ENCODE data around the gene COMTD1. TPM values are rescaled to one million over a fixed set of nuclear protein-coding genes. Genes with fewer than 3 reads are reported as not detected.

COMTD1 gene
- total RNA-seq, 1 donor from 2014 or later, result 8.9 TPM

DNA sequence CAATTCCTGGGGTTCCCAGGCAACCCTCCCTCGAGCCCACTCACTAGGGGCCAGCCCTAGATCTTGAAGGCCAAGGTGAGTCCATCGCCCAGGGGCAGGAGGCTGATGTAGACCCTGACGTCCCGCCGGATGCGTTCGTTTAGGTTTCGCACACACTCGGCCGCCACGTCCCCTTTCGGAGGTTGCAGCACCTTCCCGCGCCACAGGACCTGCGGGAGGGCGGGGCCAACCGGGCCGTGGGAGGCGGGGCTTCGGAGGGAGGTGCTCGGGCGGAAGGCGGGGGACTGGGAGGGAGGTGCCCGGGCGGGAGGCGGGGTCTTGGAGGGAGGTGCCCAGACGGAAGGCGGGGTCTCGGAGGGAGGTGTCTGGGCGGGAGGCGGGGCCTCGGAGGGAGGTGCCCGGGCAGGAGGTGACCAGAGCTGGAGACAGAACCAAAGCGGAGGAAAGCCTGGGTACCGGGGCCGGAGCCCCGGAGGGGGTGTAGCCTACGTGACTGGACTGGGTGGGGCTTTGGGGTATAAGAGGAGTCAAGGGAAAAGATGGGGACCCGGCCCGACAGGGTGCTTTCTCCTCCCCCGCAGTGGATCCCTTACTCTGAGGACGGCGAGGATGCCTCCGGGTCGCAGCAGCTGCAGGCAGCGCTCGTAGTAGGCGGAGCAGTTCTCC, 1.6 kb downstream of the COMTD1 start:
- peaks cover 20% of the 10 kb centered on the region for H3K36me3 Mint-ChIP-seq (ENCODE audit: low read depth, unreplicated experiment)
- H3K27me3 Mint-ChIP-seq (ENCODE audit: unreplicated experiment), result peaks cover 10% of the 10 kb centered on the region
- H3K9me3 Mint-ChIP-seq (ENCODE audit: unreplicated experiment), result no peaks in the 10 kb centered on the region
- H3K4me3 Mint-ChIP-seq (ENCODE audit: unreplicated experiment), result no peak overlapping the region
- H3K4me1 Mint-ChIP-seq (ENCODE audit: unreplicated experiment), result peaks cover 10% of the 10 kb centered on the region
- no peak overlapping the region for H3K27ac Mint-ChIP-seq (ENCODE audit: unreplicated experiment)
- DNase-seq (ENCODE audit: low spot score), result peak; percentile 86
- TF ChIP-seq, protein P1, sequence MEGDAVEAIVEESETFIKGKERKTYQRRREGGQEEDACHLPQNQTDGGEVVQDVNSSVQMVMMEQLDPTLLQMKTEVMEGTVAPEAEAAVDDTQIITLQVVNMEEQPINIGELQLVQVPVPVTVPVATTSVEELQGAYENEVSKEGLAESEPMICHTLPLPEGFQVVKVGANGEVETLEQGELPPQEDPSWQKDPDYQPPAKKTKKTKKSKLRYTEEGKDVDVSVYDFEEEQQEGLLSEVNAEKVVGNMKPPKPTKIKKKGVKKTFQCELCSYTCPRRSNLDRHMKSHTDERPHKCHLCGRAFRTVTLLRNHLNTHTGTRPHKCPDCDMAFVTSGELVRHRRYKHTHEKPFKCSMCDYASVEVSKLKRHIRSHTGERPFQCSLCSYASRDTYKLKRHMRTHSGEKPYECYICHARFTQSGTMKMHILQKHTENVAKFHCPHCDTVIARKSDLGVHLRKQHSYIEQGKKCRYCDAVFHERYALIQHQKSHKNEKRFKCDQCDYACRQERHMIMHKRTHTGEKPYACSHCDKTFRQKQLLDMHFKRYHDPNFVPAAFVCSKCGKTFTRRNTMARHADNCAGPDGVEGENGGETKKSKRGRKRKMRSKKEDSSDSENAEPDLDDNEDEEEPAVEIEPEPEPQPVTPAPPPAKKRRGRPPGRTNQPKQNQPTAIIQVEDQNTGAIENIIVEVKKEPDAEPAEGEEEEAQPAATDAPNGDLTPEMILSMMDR (IDR thresholded peaks at IDR 0.05; ENCODE audit: unreplicated experiment), result no peak

DNA sequence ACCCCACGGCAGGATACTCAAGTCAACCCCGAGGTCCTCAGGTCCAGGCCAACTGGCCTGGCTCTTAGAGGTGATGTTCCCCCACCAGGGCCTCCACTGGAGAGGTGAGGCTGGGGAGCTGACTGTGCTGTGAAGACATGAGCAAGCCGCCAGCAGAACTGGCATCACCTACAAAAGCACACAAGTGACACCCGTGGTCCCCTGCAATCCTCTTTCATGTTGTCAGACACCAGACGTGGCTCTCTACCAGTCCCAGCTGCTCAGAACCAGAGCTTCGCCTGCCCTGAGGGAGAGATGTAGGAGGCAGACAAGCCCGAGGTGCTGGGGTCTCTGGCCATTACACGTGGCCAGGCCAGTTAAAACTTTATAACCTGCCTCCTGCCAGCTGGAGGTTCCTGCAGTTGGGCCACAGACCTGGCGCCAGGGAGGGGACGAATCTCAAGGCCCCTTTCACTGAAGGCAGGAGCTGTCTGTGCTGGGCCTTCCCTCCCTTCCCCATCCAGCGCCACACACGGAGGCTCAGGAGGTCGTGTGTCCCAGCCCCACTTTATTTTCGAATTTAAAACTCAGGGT, 2.2 kb downstream of the COMTD1 start:
- peaks cover 12% of the 10 kb centered on the region for H3K4me1 Mint-ChIP-seq (ENCODE audit: unreplicated experiment)
- no peak for DNase-seq (ENCODE audit: low spot score)
- peaks cover 10% of the 10 kb centered on the region for H3K27me3 Mint-ChIP-seq (ENCODE audit: unreplicated experiment)
- H3K9me3 Mint-ChIP-seq (ENCODE audit: unreplicated experiment), result no peaks in the 10 kb centered on the region
- TF ChIP-seq, protein P1 (IDR thresholded peaks at IDR 0.05; ENCODE audit: unreplicated experiment), result no peak
- peaks cover 22% of the 10 kb centered on the region for H3K36me3 Mint-ChIP-seq (ENCODE audit: low read depth, unreplicated experiment)
- no peak overlapping the region for H3K27ac Mint-ChIP-seq (ENCODE audit: unreplicated experiment)
- H3K4me3 Mint-ChIP-seq (ENCODE audit: unreplicated experiment), result peak overlapping the region; percentile 72

DNA sequence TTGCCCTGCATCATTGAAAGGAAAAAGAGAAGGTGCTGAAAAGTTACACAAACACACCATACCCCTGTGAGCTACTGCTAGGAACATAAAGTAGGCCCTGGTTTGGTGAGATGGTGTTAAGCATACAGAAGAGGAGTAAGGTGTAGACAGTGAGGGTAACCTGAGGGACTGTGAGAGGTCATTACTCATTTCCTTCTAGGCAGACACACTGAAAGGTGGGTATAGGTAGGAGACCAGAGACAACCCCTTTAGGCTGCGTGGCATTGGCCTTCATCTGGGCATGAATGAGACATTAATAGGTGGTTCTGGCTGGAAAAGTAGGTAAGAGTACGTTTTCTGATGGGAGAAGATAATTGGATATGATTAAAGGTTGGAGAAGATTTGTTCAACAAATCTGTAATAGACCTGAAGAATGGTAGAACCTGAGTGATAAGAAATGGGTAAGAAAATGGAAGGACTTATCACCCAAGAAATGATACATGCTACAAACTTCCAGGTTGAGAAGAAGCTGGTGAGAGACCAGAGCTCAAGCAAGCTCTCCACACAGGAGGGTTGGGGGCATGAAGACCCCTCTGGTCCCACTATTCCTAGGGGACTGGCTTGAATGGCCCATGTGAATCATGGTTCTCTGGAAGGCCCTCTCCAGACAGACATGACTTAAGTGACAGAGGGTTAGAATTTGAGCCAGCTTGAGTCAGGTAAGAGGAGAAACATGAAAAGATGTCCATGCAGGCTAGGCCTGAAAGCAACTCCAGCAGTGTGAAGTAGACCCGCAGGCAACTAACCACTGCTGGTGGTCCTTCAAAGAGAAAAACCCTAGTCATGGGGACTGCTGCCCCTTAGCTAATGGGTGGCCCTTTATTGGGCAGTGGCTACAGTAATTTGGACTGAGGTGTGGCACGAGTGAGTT, 3.8 kb downstream of the COMTD1 start:
- Mint-ChIP-seq H3K4me1 (ENCODE audit: unreplicated experiment) (peaks cover 12% of the 10 kb centered on the region), H3K27ac (ENCODE audit: unreplicated experiment) (no peak overlapping the region), H3K9me3 (ENCODE audit: unreplicated experiment) (no peaks in the 10 kb centered on the region), H3K27me3 (ENCODE audit: unreplicated experiment) (peaks cover 10% of the 10 kb centered on the region), H3K4me3 (ENCODE audit: unreplicated experiment) (peak overlapping the region; percentile 48), H3K36me3 (ENCODE audit: low read depth, unreplicated experiment) (peaks cover 24% of the 10 kb centered on the region)
- TF ChIP-seq, protein P1 (IDR thresholded peaks at IDR 0.05; ENCODE audit: unreplicated experiment), result no peak
- no peak for DNase-seq (ENCODE audit: low spot score)

DNA sequence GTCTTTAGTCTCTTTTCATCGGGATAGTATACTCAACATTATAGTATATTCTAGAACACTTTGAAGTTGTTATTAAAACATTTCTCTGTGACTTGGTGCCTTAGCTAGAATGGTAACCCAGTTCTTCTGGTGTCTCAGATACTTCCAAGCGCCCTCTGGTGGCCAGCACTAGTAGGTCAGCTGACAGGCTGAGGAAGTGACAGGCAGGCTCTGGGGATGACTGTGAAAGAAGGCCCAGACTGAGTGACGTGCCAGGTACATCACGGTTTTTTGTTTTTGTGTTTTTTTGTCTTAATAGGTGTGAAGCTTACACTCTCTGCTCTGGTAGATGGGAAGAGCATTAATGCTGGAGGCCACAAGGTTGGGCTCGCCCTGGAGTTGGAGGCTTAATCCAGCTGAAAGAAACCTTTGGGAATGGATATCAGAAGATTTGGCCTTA, 5.1 kb downstream of the COMTD1 start:
- peaks cover 24% of the 10 kb centered on the region for H3K36me3 Mint-ChIP-seq (ENCODE audit: low read depth, unreplicated experiment)
- H3K27ac Mint-ChIP-seq (ENCODE audit: unreplicated experiment), result peak overlapping the region; percentile 84
- H3K27me3 Mint-ChIP-seq (ENCODE audit: unreplicated experiment), result peaks cover 8% of the 10 kb centered on the region
- H3K4me3 Mint-ChIP-seq (ENCODE audit: unreplicated experiment), result peak overlapping the region; percentile 56
- DNase-seq (ENCODE audit: low spot score), result peak; percentile 87
- TF ChIP-seq, protein P1 (IDR thresholded peaks at IDR 0.05; ENCODE audit: unreplicated experiment), result peak; percentile 91
- H3K4me1 Mint-ChIP-seq (ENCODE audit: unreplicated experiment), result peaks cover 18% of the 10 kb centered on the region
- H3K9me3 Mint-ChIP-seq (ENCODE audit: unreplicated experiment), result no peaks in the 10 kb centered on the region

Measured in endothelial cell (in vitro differentiated cells).